ENCODE measurements around the gene CHEK2.
"Not testable (repeated sequence)": the region's sequence is repeated elsewhere in the genome, so short reads cannot be mapped to it uniquely, and the experiment has no call there.

The CHEK2 gene

DNA sequence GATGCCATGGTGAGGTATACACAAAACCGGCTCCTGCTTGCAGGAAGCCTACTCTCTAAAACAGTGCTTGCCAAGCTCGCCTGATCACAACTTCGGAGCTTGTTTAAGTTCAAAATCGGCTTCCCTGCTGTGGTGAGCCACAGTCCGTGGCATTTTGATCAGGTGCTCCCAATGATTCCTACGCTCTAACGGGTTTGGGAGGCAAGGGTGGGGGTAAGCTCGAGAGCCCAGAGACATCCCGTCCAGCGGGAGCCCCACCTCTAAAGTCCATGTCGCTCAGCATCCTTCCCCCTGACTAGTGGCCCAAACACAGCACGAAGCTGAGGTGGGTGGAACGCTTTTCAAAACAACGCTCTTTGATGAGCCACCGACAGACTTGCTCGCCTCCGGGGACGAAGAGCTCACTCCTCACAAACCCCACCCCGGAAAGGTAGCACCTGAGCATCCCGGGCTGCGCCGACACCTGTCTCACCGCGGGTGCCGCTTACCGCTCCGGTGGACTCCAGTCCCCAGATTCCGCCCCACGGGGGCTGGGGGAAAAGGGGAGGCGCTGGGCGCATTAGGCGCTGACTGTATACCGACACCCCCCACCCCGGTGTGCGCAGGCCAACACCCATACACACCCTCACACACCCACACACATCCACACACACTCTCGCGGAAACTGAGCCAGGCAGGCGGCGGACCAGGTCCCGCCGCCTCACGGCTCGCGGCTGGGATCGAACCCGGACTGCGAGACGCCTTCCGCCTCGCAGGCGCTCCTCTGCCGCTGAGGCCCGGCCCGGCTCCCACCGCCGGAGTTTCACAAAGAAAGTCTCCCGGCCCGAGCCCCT lies 62.6 kb downstream of the CHEK2 start:
- H3K4me3 ChIP-seq (ENCODE audit: low read depth, low read length) = peak overlapping the region; percentile 83

DNA sequence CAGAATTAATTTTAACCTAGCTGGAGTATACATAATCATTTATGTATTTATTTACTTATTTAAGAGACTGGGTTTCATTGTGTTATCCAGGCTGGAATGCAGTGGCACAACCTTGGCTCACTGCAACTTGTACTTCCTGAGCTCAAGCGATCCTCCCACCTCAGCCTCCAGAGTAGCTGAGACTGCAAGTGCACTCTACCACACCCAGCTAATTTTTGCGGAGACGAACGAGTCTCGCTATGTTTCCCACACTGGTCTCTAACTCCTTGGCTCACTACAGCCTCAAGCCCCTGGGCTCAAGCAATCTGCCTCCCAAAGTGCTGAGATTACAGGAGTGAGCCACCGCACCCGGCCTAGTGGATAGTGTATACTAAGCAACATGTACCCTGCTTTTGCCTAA lies 63.5 kb downstream of the CHEK2 start:
- not testable (repeated sequence) for H3K4me3 ChIP-seq (ENCODE audit: low read depth, low read length)

DNA sequence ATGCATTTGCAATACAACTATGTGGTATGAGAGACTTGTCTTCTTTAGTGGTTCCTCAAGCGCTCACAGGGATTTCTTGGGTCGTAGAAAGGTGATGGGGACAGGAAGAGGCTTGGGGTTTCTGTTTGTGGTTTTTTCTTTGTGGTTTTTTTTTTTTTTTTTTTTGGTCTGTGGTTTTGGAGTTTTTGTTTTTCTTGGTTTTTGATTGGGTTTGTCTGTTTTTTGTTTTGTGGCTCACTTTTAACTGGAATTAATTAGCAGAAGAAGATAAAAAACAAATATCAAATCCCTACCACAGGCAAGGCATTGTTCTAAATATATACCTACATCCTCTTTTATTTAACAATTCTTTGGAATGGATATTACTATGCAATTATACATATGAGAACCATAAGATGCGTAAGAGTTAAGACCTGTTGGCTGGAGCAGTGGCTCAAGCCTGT lies 67.5 kb downstream of the CHEK2 start:
- no peak overlapping the region for H3K4me3 ChIP-seq (ENCODE audit: low read depth, low read length)
- TF ChIP-seq, protein P1, sequence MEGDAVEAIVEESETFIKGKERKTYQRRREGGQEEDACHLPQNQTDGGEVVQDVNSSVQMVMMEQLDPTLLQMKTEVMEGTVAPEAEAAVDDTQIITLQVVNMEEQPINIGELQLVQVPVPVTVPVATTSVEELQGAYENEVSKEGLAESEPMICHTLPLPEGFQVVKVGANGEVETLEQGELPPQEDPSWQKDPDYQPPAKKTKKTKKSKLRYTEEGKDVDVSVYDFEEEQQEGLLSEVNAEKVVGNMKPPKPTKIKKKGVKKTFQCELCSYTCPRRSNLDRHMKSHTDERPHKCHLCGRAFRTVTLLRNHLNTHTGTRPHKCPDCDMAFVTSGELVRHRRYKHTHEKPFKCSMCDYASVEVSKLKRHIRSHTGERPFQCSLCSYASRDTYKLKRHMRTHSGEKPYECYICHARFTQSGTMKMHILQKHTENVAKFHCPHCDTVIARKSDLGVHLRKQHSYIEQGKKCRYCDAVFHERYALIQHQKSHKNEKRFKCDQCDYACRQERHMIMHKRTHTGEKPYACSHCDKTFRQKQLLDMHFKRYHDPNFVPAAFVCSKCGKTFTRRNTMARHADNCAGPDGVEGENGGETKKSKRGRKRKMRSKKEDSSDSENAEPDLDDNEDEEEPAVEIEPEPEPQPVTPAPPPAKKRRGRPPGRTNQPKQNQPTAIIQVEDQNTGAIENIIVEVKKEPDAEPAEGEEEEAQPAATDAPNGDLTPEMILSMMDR (IDR thresholded peaks at IDR 0.05; ENCODE audit: borderline replicate concordance, insufficient read depth, low read depth, low read length) = no peak

DNA sequence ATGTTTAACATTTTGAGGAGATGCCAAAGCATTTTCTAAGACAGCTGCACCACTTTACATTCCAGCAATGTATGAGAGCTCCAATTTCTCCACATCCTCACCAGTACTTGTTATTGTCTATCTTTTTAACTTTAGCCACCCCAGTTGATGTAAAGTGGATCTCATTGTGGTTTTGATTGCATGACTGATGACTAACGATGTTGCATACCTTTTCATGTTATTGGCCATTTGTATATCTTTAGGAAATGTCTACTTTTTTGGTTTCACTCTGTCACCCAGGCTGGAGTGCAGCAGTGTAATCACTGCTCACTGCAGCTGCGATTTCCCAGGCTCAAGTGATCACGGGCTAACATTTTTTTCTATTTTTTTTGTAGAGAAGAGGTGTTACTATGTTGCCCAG lies 70.9 kb downstream of the CHEK2 start:
- H3K4me3 ChIP-seq (ENCODE audit: low read depth, low read length) = no peak overlapping the region
- TF ChIP-seq, protein P1 (IDR thresholded peaks at IDR 0.05; ENCODE audit: borderline replicate concordance, insufficient read depth, low read depth, low read length) = no peak

DNA sequence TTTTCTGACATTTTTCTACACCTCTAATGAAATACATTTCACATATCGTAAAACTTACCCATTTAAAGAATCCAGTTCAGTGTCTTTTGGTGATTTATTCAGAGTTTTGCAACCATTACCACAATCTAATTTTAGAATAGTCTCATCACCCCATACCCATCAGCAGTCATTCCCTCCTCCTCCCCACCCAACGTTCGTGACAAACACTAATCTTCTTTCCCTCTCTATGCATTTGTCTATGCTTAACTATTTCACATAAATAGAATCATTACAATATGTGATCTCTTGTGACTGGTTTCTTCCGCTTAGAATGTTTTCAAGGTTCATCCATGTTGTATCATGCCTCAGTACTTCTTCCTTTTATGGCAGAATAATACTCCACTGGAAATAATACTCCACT lies 71.5 kb downstream of the CHEK2 start:
- no peak overlapping the region for H3K4me3 ChIP-seq (ENCODE audit: low read depth, low read length)
- TF ChIP-seq, protein P1 (IDR thresholded peaks at IDR 0.05; ENCODE audit: borderline replicate concordance, insufficient read depth, low read depth, low read length) = no peak

DNA sequence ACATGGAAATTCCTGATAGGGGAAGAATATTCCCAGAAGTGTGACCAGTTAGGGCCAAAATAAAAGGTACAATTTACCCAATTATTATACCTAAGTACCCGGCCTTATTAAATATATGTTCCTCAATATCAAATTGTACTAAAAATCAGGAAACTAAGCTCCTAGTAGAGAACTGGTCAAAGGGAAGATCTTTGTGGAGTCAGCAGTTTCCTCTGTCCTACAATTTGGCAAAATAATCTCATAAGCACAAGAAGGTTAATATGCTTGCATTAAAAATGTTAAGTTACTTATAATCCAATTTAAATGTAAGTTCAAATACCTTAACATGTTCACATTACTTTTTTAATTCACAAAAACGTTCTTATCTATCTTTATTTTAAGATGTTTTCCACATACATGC lies 72.2 kb downstream of the CHEK2 start:
- TF ChIP-seq, protein P1 (IDR thresholded peaks at IDR 0.05; ENCODE audit: borderline replicate concordance, insufficient read depth, low read depth, low read length) = no peak
- H3K4me3 ChIP-seq (ENCODE audit: low read depth, low read length) = no peak overlapping the region

DNA sequence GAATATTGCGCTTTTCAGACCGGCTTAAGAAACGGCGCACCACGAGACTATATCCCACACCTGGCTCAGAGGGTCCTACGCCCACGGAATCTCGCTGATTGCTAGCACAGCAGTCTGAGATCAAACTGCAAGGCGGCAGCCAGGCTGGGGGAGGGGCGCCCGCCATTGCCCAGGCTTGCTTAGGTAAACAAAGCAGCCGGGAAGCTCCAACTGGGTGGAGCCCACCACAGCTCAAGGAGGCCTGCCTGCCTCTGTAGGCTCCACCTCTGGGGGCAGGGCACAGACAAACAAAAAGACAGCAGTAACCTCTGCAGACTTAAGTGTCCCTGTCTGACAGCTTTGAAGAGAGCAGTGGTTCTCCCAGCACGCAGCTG lies 78.1 kb downstream of the CHEK2 start:
- H3K4me3 ChIP-seq (ENCODE audit: low read depth, low read length) = not testable (repeated sequence)

DNA sequence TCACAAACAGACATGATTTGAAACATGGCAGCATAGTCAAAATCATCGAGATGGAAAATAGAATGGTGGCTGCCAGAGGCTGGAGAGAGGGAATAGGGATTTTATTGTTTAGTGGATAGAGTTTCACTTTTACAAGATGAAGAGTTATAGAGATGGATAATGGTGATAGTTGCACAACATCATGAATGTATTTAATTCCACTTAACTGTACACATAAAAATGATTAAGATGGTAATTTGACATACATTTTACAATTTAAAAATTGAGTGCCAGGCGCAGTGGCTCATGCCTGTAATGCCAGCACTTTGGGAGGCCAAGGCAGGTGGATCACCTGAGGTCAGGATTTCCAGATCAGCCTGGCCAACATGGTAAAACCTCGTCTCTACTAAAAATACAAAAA lies 83.2 kb downstream of the CHEK2 start:
- no peak overlapping the region for H3K4me3 ChIP-seq (ENCODE audit: low read depth, low read length)
- TF ChIP-seq, protein P1 (IDR thresholded peaks at IDR 0.05; ENCODE audit: borderline replicate concordance, insufficient read depth, low read depth, low read length) = no peak

DNA sequence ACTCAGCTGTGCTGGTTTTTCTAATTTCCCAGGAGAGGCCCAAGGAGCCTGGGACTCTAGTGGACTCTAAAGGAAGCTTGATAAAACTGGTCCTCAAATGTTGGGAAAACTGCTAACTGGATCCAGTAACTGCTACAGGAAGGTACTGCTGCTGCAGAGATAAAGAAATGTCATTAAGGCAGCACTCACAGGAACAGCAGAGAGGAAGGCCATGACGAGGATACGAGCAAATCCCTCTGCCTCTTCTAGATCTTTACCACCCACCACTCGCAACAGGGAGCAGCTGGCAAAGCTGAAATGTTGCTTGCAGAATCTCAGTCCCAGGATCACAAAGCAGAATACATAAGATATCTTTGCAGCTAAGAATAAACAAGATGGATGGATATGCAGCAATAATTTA lies 85.4 kb downstream of the CHEK2 start:
- TF ChIP-seq, protein P1 (IDR thresholded peaks at IDR 0.05; ENCODE audit: borderline replicate concordance, insufficient read depth, low read depth, low read length) = no peak
- H3K4me3 ChIP-seq (ENCODE audit: low read depth, low read length) = no peak overlapping the region
